NK-92 (cell line): Measurements from ENCODE around the gene RHEBL1.
"Not testable (repeated sequence)": the region's sequence is repeated elsewhere in the genome, so short reads cannot be mapped to it uniquely, and the experiment has no call there.

ENCODE experiments used
- DNase-seq: peaks from one replicate; lab custom pipeline; 2025; ENCODE audit not compliant: unreplicated experiment; lab: John Stamatoyannopoulos, UW

Gene RHEBL1

DNA sequence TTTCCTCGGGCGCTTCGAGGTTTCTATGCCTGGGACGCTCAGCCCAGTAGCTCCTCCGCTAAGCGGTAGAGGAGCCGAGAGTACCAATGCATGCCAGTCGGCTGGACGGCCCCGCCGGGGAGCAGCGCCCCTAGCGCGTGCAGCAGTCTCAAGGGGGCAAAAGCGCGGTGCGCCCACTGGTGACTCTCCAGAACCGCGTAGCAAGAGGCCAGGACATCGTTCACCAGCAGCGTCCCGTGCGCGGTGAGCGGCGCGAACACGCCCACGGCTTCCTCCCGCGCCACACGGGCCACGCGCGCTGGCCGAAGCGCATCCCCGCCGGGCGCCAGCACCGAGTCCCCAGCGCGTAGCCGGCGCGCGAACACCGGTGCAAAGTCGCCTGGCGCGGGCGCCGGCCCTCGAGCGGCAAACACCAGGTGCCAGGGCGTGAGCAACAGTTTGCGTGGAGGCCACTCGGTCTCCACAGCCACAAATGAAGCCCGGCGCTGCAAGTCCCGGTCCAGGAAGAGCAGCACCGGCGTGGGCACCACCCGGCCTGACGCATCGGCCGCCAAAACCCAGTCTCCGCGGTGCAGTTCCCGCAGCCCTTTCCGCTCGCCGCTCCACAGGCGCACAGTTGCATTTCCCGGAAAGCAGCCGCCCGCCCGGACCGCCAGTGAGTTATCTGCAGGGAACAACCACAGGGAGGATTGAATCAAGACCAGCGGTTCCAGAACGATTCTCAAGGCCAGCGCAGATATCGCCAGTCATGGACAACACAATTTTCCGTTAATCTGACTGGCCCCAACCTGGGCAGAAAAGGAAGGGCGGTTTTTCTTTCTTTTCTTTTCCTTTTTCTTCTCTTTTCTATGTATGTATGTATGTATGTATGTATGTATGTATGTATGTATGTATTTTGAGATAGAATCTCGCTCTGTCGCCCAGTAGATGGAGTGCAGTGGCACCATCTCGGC is 20.3 kb upstream of the RHEBL1 start:
- no peak for DNase-seq

DNA sequence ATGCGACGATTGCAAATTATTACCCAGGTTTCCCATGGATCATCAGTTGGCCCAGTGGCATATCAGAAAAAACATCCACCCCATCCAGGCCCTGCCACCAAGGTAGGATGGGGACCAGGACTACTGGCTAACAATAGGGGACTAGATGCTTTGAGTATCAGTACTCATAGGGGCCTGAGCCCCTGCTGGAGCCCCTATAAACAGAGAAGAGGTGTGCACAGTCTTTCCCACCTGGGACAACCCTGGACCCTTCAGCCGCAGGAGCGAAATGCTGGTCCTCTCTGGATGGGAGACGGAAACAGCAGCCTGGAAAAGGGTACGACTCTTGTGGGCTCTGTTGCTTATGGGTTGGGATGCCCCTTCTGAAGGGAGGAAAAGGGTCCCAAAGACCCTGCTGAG is 19.2 kb upstream of the RHEBL1 start:
- DNase-seq = no peak

- no peak for DNase-seq
Observed at GRCh38 chr12:49088150-49088931, 18.6 kb upstream of the RHEBL1 start.

DNA sequence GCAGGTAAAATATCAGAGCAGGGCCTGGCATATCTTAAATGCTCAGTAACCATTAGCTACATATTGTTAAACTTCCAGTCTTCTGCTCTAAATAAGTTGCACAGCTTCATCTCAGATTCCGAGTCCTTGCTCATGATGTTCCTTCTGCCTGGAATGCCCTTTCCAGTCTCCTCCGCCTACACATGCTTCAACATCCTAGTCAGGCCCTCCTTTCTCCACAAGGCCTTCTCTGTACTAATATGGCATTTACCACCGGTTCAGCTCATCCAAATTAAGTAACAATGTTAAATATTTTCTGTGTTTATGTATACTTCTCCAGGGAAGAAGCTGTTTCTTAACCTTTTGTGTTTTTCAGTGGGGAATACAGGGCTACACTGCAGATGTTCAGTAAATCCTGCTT is 16.3 kb upstream of the RHEBL1 start:
- no peak for DNase-seq

GRCh38 chr12:49084438-49084837 is 14.7 kb upstream of the RHEBL1 start:
- DNase-seq = no peak

GRCh38 chr12:49079793-49080192 is 10.0 kb upstream of the RHEBL1 start:
- DNase-seq = no peak

- DNase-seq = no peak
Observed at GRCh38 chr12:49070971-49071370, 1.2 kb upstream of the RHEBL1 start.

DNA sequence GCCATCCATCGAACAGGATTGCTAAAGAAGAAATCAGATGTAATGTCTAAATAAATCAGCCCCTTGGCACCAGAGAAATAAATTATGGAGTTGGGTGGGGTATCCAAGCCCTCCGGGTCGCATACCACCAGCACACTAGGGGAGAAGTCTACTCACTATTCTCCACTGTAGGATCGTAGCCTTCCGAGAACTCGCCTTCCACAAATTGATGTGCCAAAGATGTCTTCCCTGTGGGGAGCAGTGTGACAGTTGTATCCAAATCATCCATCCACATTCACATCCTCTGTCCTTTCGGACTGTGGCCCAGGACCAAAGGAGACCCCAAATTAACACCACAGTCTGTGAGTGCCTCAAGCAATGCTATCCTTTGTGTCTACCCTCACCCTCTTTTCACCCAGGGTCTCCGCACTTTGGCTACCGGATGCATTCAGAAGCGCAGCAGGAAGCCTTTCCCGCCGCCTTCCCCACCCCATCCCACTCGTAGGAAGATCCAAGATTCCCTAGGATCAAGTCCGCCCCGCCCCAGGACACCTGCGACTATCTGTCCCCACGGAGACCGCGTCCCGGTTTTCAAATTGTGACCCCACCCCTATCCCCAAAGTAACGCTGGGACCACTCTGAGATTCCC is 786 bp downstream of the RHEBL1 start:
- DNase-seq = no peak

DNA sequence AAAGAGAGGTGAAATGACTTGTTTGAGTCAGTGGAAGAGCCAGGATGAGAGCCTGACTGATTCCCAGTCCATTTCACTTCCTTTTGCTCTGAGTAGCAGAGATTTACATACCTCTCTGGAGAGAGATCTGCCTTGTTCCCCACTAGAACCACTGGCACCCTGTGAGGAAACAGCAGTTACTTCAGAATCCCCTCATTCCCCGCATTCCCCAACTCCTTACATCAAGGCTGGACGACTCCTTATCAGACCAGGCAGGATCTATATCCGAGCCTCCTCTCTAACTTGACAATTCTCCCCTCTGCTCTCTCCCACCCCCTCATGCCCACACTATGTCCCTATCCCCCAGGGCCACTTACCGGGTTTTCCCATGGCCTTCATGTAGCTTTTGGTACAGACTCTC is 3.7 kb downstream of the RHEBL1 start:
- DNase-seq = no peak

GRCh38 chr12:49064767-49065152 is 5.0 kb downstream of the RHEBL1 start:
- DNase-seq = no peak

- not testable (repeated sequence) for DNase-seq
Observed at GRCh38 chr12:49061916-49062315, 7.9 kb downstream of the RHEBL1 start.

- no peak for DNase-seq
Observed at GRCh38 chr12:49061157-49061650, 8.6 kb downstream of the RHEBL1 start.

- no peak for DNase-seq
Observed at GRCh38 chr12:49060237-49061156, 9.3 kb downstream of the RHEBL1 start, which contains the start of gene KMT2D. Gene KMT2D (minus strand): TSS chr12:49060794. CDS start chr12:49055324, 5,470 bp downstream.

- DNase-seq = no peak
Observed at GRCh38 chr12:49059299-49060171, 10.2 kb downstream of the RHEBL1 start.

DNA sequence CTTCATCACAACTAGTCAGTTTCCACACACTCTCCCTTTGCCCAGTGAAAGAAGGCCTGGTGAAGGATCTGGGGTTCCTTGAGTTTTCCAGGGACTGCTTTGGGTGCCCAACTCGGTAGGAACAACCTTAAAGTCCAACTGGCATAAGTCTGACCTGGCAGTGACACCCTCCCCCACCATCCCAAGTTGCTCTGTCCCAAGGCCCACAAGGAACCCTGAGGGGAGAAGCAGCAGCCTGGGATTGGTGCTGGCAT is 10.8 kb downstream of the RHEBL1 start:
- no peak for DNase-seq

GRCh38 chr12:49058366-49059044 is 11.3 kb downstream of the RHEBL1 start:
- DNase-seq = no peak

DNA sequence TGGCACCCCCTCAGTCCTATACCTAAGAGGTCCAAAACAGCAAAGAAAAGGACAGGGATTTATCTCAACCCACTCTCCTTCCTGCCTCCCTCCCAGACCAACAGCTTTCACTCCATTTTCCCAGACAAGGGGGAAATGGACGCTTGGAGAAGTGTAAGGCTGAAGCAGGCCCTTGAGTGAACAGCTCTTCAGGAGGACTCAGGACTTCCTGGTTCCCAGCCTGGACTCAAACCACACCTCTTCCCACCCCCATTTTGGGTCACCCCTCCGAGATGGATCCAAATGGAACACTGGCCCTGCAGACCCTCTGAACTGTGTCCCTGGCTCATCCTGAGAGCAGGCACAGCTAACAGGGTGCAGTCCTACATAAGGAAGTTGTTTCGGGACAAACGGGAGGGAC is 11.9 kb downstream of the RHEBL1 start:
- DNase-seq = no peak

GRCh38 chr12:49055978-49056754 is 13.6 kb downstream of the RHEBL1 start:
- DNase-seq = no peak
